ENCODE data around the gene AFF3.

Gene AFF3

DNA sequence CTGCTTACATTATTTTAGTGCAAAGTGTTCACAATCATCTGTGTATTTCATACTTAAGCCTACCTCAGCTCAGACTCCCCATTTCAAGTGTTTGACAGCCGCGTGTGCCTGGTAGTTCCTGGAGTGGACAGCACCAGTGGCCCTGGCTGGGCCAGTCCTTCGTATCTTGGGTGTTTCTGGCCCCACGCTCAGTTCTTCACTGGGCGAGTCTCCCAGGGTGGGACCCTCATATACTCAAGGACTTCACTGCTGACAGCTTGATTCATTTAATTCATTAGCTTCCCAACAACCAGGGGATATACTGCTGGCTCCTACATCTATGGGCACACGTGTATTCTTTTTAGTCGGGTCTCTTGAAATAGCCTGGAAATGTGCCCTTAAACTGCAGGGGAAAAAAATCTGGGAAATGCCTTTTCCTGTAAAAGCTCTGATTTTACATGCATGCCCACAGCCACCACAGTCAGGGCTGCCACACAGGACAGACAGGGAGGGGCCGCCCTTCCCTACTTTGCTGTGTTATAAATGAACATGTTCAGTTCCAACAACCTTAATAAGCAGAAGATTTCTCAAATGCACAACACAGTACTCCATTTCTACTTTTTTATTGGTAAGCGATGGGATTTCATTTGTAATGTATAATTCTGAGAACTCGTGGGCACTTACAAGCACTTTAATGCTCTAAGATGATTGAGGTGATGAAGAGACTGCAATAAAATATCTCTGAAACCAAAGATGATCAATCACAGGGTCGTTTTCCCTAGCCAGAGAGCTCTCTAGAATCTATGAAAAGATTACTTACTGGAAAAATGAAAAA is 447.1 kb downstream of the AFF3 start:
- no peak overlapping the region for H2AFZ ChIP-seq (ENCODE audit: low read depth, low read length)
- H4K91ac ChIP-seq (ENCODE audit: low read length), result no peak overlapping the region
- peaks cover 9% of the 10 kb centered on the region for H3K79me1 ChIP-seq (replicated peaks; ENCODE audit: low read length, poor library complexity, severe bottlenecking)
- H4K8ac ChIP-seq (ENCODE audit: low read length), result no peak overlapping the region
- H3K36me3 ChIP-seq (ENCODE audit: control insufficient read depth in 1 of 2, insufficient read depth in 2 of 2, low read depth in 1 of 2, low read length in 2 of 2), result no peaks in the 10 kb centered on the region
- H3K18ac ChIP-seq (ENCODE audit: low read depth in 1 of 2, low read length in 2 of 2), result no peak overlapping the region
- H3K27me3 ChIP-seq (ENCODE audit: control insufficient read depth in 1 of 2, insufficient read depth in 1 of 2, low read length in 2 of 2), result peaks cover 0 to 52% of the 10 kb centered on the region in 2 experiments
- H2BK5ac ChIP-seq (ENCODE audit: low read depth, low read length, poor library complexity, severe bottlenecking), result no peak overlapping the region
- no peak overlapping the region for H3K4me3 ChIP-seq (ENCODE audit: insufficient read depth in 1 of 2, low read depth in 1 of 2, low read length in 2 of 2)
- H3K9ac ChIP-seq (ENCODE audit: low read length), result no peak overlapping the region
- no peak overlapping the region for H2AK5ac ChIP-seq (ENCODE audit: low read length, severe bottlenecking)
- H3K4me1 ChIP-seq (ENCODE audit: control insufficient read depth, insufficient read depth, low read depth, low read length), result peaks cover 2% of the 10 kb centered on the region
- no peak overlapping the region for H2BK120ac ChIP-seq (ENCODE audit: low read depth, low read length)
- no peak overlapping the region for H2BK12ac ChIP-seq (ENCODE audit: low read length in 2 of 2)
- H3K4me2 ChIP-seq (ENCODE audit: low read length, poor library complexity, severe bottlenecking), result no peak overlapping the region
- H3K9me3 ChIP-seq (ENCODE audit: control insufficient read depth, low read length), result no peaks in the 10 kb centered on the region
- no peak overlapping the region for H3K4ac ChIP-seq (ENCODE audit: low read depth in 1 of 2, low read length in 2 of 2)
- H3K14ac ChIP-seq (ENCODE audit: low read length in 2 of 2), result no peak overlapping the region
- no peak for DNase-seq
- 99% methylated on average over 7 of the region's 11 CpGs for WGBS
- no peak overlapping the region for H2BK15ac ChIP-seq (ENCODE audit: low read depth, poor library complexity, severe bottlenecking)
- H3K23ac ChIP-seq (ENCODE audit: low read length in 2 of 2), result no peak overlapping the region
- no peak overlapping the region for H3K27ac ChIP-seq (ENCODE audit: low read length, poor library complexity, severe bottlenecking)

- no peak overlapping the region for H3K4me2 ChIP-seq (ENCODE audit: low read length, poor library complexity, severe bottlenecking)
- H3K27ac ChIP-seq (ENCODE audit: low read length, poor library complexity, severe bottlenecking), result no peak overlapping the region
- no peak overlapping the region for H2BK15ac ChIP-seq (ENCODE audit: low read depth, poor library complexity, severe bottlenecking)
- H3K14ac ChIP-seq (ENCODE audit: low read length in 2 of 2), result no peak overlapping the region
- no peak overlapping the region for H2BK12ac ChIP-seq (ENCODE audit: low read length in 2 of 2)
- 85% methylated on average over 4 of the region's 7 CpGs for WGBS
- peaks cover 2% of the 10 kb centered on the region for H3K4me1 ChIP-seq (ENCODE audit: control insufficient read depth, insufficient read depth, low read depth, low read length)
- no peak overlapping the region for H3K18ac ChIP-seq (ENCODE audit: low read depth in 1 of 2, low read length in 2 of 2)
- H2BK120ac ChIP-seq (ENCODE audit: low read depth, low read length), result no peak overlapping the region
- no peak overlapping the region for H2AFZ ChIP-seq (ENCODE audit: low read depth, low read length)
- DNase-seq, result no peak
- peaks cover 9% of the 10 kb centered on the region for H3K79me1 ChIP-seq (replicated peaks; ENCODE audit: low read length, poor library complexity, severe bottlenecking)
- H3K9me3 ChIP-seq (ENCODE audit: control insufficient read depth, low read length), result no peaks in the 10 kb centered on the region
- H4K8ac ChIP-seq (ENCODE audit: low read length), result no peak overlapping the region
- H3K27me3 ChIP-seq (ENCODE audit: control insufficient read depth in 1 of 2, insufficient read depth in 1 of 2, low read length in 2 of 2), result peaks cover 0 to 47% of the 10 kb centered on the region in 2 experiments
- H2AK5ac ChIP-seq (ENCODE audit: low read length, severe bottlenecking), result no peak overlapping the region
- H4K91ac ChIP-seq (ENCODE audit: low read length), result no peak overlapping the region
- H3K4ac ChIP-seq (ENCODE audit: low read depth in 1 of 2, low read length in 2 of 2), result no peak overlapping the region
- H3K36me3 ChIP-seq (ENCODE audit: control insufficient read depth in 1 of 2, insufficient read depth in 2 of 2, low read depth in 1 of 2, low read length in 2 of 2), result no peaks in the 10 kb centered on the region
- H3K4me3 ChIP-seq (ENCODE audit: insufficient read depth in 1 of 2, low read depth in 1 of 2, low read length in 2 of 2), result no peak overlapping the region
- H3K9ac ChIP-seq (ENCODE audit: low read length), result no peak overlapping the region
- no peak overlapping the region for H3K23ac ChIP-seq (ENCODE audit: low read length in 2 of 2)
- no peak overlapping the region for H2BK5ac ChIP-seq (ENCODE audit: low read depth, low read length, poor library complexity, severe bottlenecking)
These were observed 448.1 kb downstream of the AFF3 start for GRCh38 chr2:99694331-99694730.

DNA sequence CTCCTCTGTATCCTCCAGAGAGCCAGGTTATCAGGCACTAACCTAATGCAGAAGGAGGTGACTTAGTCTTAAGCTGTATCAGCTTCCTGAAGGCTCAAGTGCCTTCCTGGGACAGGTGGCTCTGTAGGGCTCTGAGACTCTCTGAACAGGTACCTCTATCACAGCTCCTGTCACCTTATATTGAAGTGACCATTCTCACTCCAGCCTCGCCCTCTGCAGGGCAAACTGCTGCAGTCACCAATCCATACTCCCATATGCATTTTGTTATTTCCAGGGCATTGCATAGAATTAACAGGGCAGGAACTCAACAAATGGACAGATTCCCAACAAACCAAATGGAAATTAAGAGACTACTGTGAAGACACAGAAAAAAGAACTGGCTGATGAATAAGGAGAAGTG is 449.6 kb downstream of the AFF3 start:
- H3K79me1 ChIP-seq (replicated peaks; ENCODE audit: low read length, poor library complexity, severe bottlenecking), result peaks cover 14% of the 10 kb centered on the region
- no peak overlapping the region for H4K91ac ChIP-seq (ENCODE audit: low read length)
- DNase-seq, result no peak
- H2BK5ac ChIP-seq (ENCODE audit: low read depth, low read length, poor library complexity, severe bottlenecking), result no peak overlapping the region
- no peak overlapping the region for H2BK120ac ChIP-seq (ENCODE audit: low read depth, low read length)
- 100% methylated on average over 1 of the region's 1 CpG for WGBS
- H3K9me3 ChIP-seq (ENCODE audit: control insufficient read depth, low read length), result no peaks in the 10 kb centered on the region
- peaks cover 0 to 55% of the 10 kb centered on the region in 2 experiments for H3K27me3 ChIP-seq (ENCODE audit: control insufficient read depth in 1 of 2, insufficient read depth in 1 of 2, low read length in 2 of 2)
- H3K4ac ChIP-seq (ENCODE audit: low read depth in 1 of 2, low read length in 2 of 2), result no peak overlapping the region
- H2AK5ac ChIP-seq (ENCODE audit: low read length, severe bottlenecking), result no peak overlapping the region
- H3K27ac ChIP-seq (ENCODE audit: low read length, poor library complexity, severe bottlenecking), result no peak overlapping the region
- H4K8ac ChIP-seq (ENCODE audit: low read length), result no peak overlapping the region
- H3K9ac ChIP-seq (ENCODE audit: low read length), result no peak overlapping the region
- no peak overlapping the region for H3K14ac ChIP-seq (ENCODE audit: low read length in 2 of 2)
- no peak overlapping the region for H3K4me3 ChIP-seq (ENCODE audit: insufficient read depth in 1 of 2, low read depth in 1 of 2, low read length in 2 of 2)
- no peak overlapping the region for H3K18ac ChIP-seq (ENCODE audit: low read depth in 1 of 2, low read length in 2 of 2)
- peaks cover 5% of the 10 kb centered on the region for H3K4me1 ChIP-seq (ENCODE audit: control insufficient read depth, insufficient read depth, low read depth, low read length)
- no peak overlapping the region for H2BK15ac ChIP-seq (ENCODE audit: low read depth, poor library complexity, severe bottlenecking)
- H3K36me3 ChIP-seq (ENCODE audit: control insufficient read depth in 1 of 2, insufficient read depth in 2 of 2, low read depth in 1 of 2, low read length in 2 of 2), result no peaks in the 10 kb centered on the region
- H3K23ac ChIP-seq (ENCODE audit: low read length in 2 of 2), result no peak overlapping the region
- no peak overlapping the region for H2BK12ac ChIP-seq (ENCODE audit: low read length in 2 of 2)
- no peak overlapping the region for H3K4me2 ChIP-seq (ENCODE audit: low read length, poor library complexity, severe bottlenecking)
- no peak overlapping the region for H2AFZ ChIP-seq (ENCODE audit: low read depth, low read length)

GRCh38 chr2:99691926-99692325 is 450.5 kb downstream of the AFF3 start:
- H3K79me1 ChIP-seq (replicated peaks; ENCODE audit: low read length, poor library complexity, severe bottlenecking), result peaks cover 11% of the 10 kb centered on the region
- no peak overlapping the region for H3K14ac ChIP-seq (ENCODE audit: low read length in 2 of 2)
- no peak overlapping the region for H2AFZ ChIP-seq (ENCODE audit: low read depth, low read length)
- H3K9ac ChIP-seq (ENCODE audit: low read length), result no peak overlapping the region
- H3K18ac ChIP-seq (ENCODE audit: low read depth in 1 of 2, low read length in 2 of 2), result no peak overlapping the region
- H2BK12ac ChIP-seq (ENCODE audit: low read length in 2 of 2), result no peak overlapping the region
- DNase-seq, result no peak
- H2BK5ac ChIP-seq (ENCODE audit: low read depth, low read length, poor library complexity, severe bottlenecking), result no peak overlapping the region
- H3K27ac ChIP-seq (ENCODE audit: low read length, poor library complexity, severe bottlenecking), result no peak overlapping the region
- no peak overlapping the region for H2AK5ac ChIP-seq (ENCODE audit: low read length, severe bottlenecking)
- H3K23ac ChIP-seq (ENCODE audit: low read length in 2 of 2), result no peak overlapping the region
- H2BK120ac ChIP-seq (ENCODE audit: low read depth, low read length), result no peak overlapping the region
- H3K4ac ChIP-seq (ENCODE audit: low read depth in 1 of 2, low read length in 2 of 2), result no peak overlapping the region
- WGBS, result 89% methylated on average over 4 of the region's 4 CpGs
- no peak overlapping the region for H4K91ac ChIP-seq (ENCODE audit: low read length)
- H3K4me3 ChIP-seq (ENCODE audit: insufficient read depth in 1 of 2, low read depth in 1 of 2, low read length in 2 of 2), result no peak overlapping the region
- H3K4me1 ChIP-seq (ENCODE audit: control insufficient read depth, insufficient read depth, low read depth, low read length), result peaks cover 5% of the 10 kb centered on the region
- H4K8ac ChIP-seq (ENCODE audit: low read length), result no peak overlapping the region
- no peaks in the 10 kb centered on the region for H3K9me3 ChIP-seq (ENCODE audit: control insufficient read depth, low read length)
- no peak overlapping the region for H3K4me2 ChIP-seq (ENCODE audit: low read length, poor library complexity, severe bottlenecking)
- H3K27me3 ChIP-seq (ENCODE audit: control insufficient read depth in 1 of 2, insufficient read depth in 1 of 2, low read length in 2 of 2), result peaks cover 0 to 57% of the 10 kb centered on the region in 2 experiments
- no peaks in the 10 kb centered on the region for H3K36me3 ChIP-seq (ENCODE audit: control insufficient read depth in 1 of 2, insufficient read depth in 2 of 2, low read depth in 1 of 2, low read length in 2 of 2)
- no peak overlapping the region for H2BK15ac ChIP-seq (ENCODE audit: low read depth, poor library complexity, severe bottlenecking)

Measured in mesenchymal stem cell (in vitro differentiated cells and primary cell).